HCT116 (cell line): ENCODE data around the gene OR5H1. TPM values are rescaled to one million over a fixed set of nuclear protein-coding genes. Genes with fewer than 3 reads are reported as not detected.

Experiments used
- ATAC-seq: fragments of 200-7000 bp; cut with Tn5 transposase; 2 replicates; pipeline ENCODE4 v1.9.1; 2020; ENCODE audit warnings: mild to moderate bottlenecking, moderate library complexity
- BruUV-seq: library from RNA; stranded (reverse); fragments of 400-500 nt; replicated peaks from 2 replicates; lab custom pipeline; 2021; lab: Mats Ljungman, UMichigan
- CTCF ChIA-PET: fragments of 300-600 bp; sonication (Branson Sonifier 250); formaldehyde crosslinking; loops from one replicate; lab custom pipeline; 2021; ENCODE audit warnings: antibody characterized with exemption; lab: Charles Lee
- POLR2A ChIA-PET: fragments of 300-600, 350-600 bp; sonication (Branson Sonifier 250); formaldehyde crosslinking; loops from one replicate; lab custom pipeline; 2021; ENCODE audit warnings: antibody characterized with exemption; lab: Charles Lee
- RAD21 ChIA-PET, 2 experiments: fragments of 300-600 bp; sonication (Branson Sonifier 250); formaldehyde crosslinking; loops; one replicate each; lab custom pipeline; 2023; ENCODE audit warnings: low total read pairs in 2 of 2; ENCODE audit not compliant: uncharacterized antibody in 2 of 2, unreplicated experiment in 2 of 2, low non-redundant PET in 1 of 2; lab: Charles Lee
- DNase-seq: peaks from one replicate; pipeline ENCODE4 v3.0.0-alpha.2; 2010; ENCODE audit warnings: low read depth, low spot score
- H2AFZ ChIP-seq: fragments of 200-600 bp; shearing (Covaris generic), sonication (generic); 2 replicates; pipeline ENCODE4 v1.6.1; 2017; ENCODE audit warnings: low read depth, mixed run types, mixed read lengths, antibody characterized with exemption, low read length; ENCODE audit not compliant: poor library complexity, severe bottlenecking
- H3K27ac ChIP-seq: 2 replicates; pipeline ENCODE4 v1.5.1; 2012; ENCODE audit warnings: low read depth, low read length
- H3K27me3 ChIP-seq: fragments of 200-600 bp; sonication (generic); 2 replicates; pipeline ENCODE4 v1.6.1; 2016; ENCODE audit warnings: mixed run types, low read length, mixed read lengths; ENCODE audit not compliant: insufficient read depth
- H3K36me3 ChIP-seq, 2 experiments: fragments of 200-500 bp in 1 of 2; fragments of 200-600 bp in 1 of 2; sonication (Bioruptor generic) in 1 of 2; sonication (generic) in 1 of 2; 2 replicates each; pipeline versions ENCODE4 v1.5.1 to v1.6.1; 2014 to 2016; ENCODE audit warnings: low read length in 2 of 2, inconsistent platforms in 1 of 2, mixed read lengths in 1 of 2, mixed run types in 1 of 2; ENCODE audit not compliant: insufficient read depth in 2 of 2, control insufficient read depth in 1 of 2
- H3K4me1 ChIP-seq, 2 experiments: fragments of 200-600 bp in 1 of 2; sonication (generic) in 1 of 2; 2 replicates each; pipeline versions ENCODE4 v1.5.1 to v1.6.1; 2012 to 2017; ENCODE audit warnings: low read length in 2 of 2, inconsistent platforms in 1 of 2, mild to moderate bottlenecking in 1 of 2, mixed read lengths in 1 of 2, mixed run types in 1 of 2, moderate library complexity in 1 of 2; ENCODE audit not compliant: insufficient read depth in 2 of 2, control insufficient read depth in 1 of 2
- H3K4me2 ChIP-seq: fragments of 200-600 bp; sonication (generic); 2 replicates; pipeline ENCODE4 v1.6.1; 2017; ENCODE audit warnings: mixed run types, low read length, mixed read lengths
- H3K4me3 ChIP-seq, 2 experiments: fragments of 200-600 bp in 1 of 2; sonication (generic) in 1 of 2; replicated peaks in 1 of 2; 2 replicates each; pipeline ENCODE4 v1.5.1; 2011 to 2016; ENCODE audit warnings: low read length in 2 of 2, control low read depth in 1 of 2, low read depth in 1 of 2, mild to moderate bottlenecking in 1 of 2, mixed read lengths in 1 of 2, mixed run types in 1 of 2
- H3K79me2 ChIP-seq: fragments of 200-600 bp; sonication (generic); 2 replicates; pipeline ENCODE4 v1.6.1; 2017; ENCODE audit warnings: mild to moderate bottlenecking, mixed run types, low read length, moderate library complexity, mixed read lengths; ENCODE audit not compliant: insufficient read depth
- H3K9ac ChIP-seq: fragments of 200-600 bp; sonication (generic); 2 replicates; pipeline ENCODE4 v1.6.1; 2016; ENCODE audit warnings: low read length, mixed read lengths
- H3K9me2 ChIP-seq: fragments of 200-600 bp; sonication (generic), shearing (Covaris generic); 2 replicates; pipeline ENCODE4 v1.6.1; 2017; ENCODE audit warnings: mixed run types, mild to moderate bottlenecking, moderate library complexity; ENCODE audit not compliant: insufficient read depth
- H3K9me3 ChIP-seq, 2 experiments: fragments of 200-500 bp in 1 of 2; fragments of 200-600 bp in 1 of 2; sonication (Bioruptor generic) in 1 of 2; sonication (generic) in 1 of 2; 2 replicates each; pipeline ENCODE4 v1.6.1; 2014 to 2017; ENCODE audit warnings: low read length in 2 of 2, mixed read lengths in 2 of 2, inconsistent platforms in 1 of 2, low read depth in 1 of 2, mild to moderate bottlenecking in 1 of 2, mixed run types in 1 of 2, moderate library complexity in 1 of 2; ENCODE audit not compliant: control insufficient read depth in 1 of 2, insufficient read depth in 1 of 2
- H4K20me1 ChIP-seq: fragments of 200-600 bp; sonication (generic), shearing (Covaris generic); 2 replicates; pipeline ENCODE4 v1.6.1; 2017; ENCODE audit warnings: mixed run types, mild to moderate bottlenecking, moderate library complexity; ENCODE audit not compliant: insufficient read depth
- CBX3 ChIP-seq: IDR thresholded peaks from 2 replicates; pipeline ENCODE4 v1.6.1; 2012; ENCODE audit warnings: low read depth
- CEBPB ChIP-seq: IDR thresholded peaks from 2 replicates; pipeline ENCODE4 v1.6.1; 2012; ENCODE audit warnings: low read depth
- EGR1 ChIP-seq: IDR thresholded peaks from 2 replicates; pipeline ENCODE4 v1.6.1; 2012; ENCODE audit warnings: low read depth
- ELF1 ChIP-seq: IDR thresholded peaks from 2 replicates; pipeline ENCODE4 v1.6.1; 2012; ENCODE audit warnings: low read depth, borderline replicate concordance
- EZH2 ChIP-seq: fragments of 200-600 bp; sonication (generic); IDR thresholded peaks from 2 replicates; pipeline ENCODE4 v1.6.1; 2017; ENCODE audit warnings: antibody characterized with exemption, mixed run types
- FOSL1 ChIP-seq: IDR thresholded peaks from 2 replicates; pipeline ENCODE4 v1.6.1; 2012; ENCODE audit warnings: low read depth
- JUND ChIP-seq: IDR thresholded peaks from 2 replicates; pipeline ENCODE4 v1.6.1; 2012
- POLR2A ChIP-seq: IDR thresholded peaks from 2 replicates; pipeline ENCODE4 v1.7.0; 2011; ENCODE audit warnings: borderline replicate concordance; ENCODE audit not compliant: insufficient read depth, insufficient read length; ENCODE audit errors: extremely low read depth
- POLR2AphosphoS5 ChIP-seq: IDR thresholded peaks from 2 replicates; pipeline ENCODE4 v1.6.1; 2011; ENCODE audit warnings: mild to moderate bottlenecking, low read depth, low read length, moderate library complexity
- RAD21 ChIP-seq: IDR thresholded peaks from 2 replicates; pipeline ENCODE4 v1.6.1; 2012; ENCODE audit warnings: low read depth, mild to moderate bottlenecking
- SIN3A ChIP-seq: IDR thresholded peaks from 2 replicates; pipeline ENCODE4 v1.6.1; 2012; ENCODE audit warnings: low read depth
- SRF ChIP-seq: IDR thresholded peaks from 2 replicates; pipeline ENCODE4 v1.6.1; 2012; ENCODE audit warnings: low read depth
- TCF7L2 ChIP-seq: IDR thresholded peaks from 2 replicates; pipeline ENCODE4 v1.7.0; 2011; ENCODE audit warnings: borderline replicate concordance, inconsistent platforms; ENCODE audit not compliant: insufficient read depth, insufficient read length; ENCODE audit errors: extremely low read depth
- YY1 ChIP-seq: IDR thresholded peaks from 2 replicates; pipeline ENCODE4 v1.6.1; 2011; ENCODE audit warnings: low read length, low read depth, moderate library complexity, mild to moderate bottlenecking; ENCODE audit not compliant: insufficient replicate concordance; ENCODE audit errors: extremely low read depth
- ZFX ChIP-seq: fragments of 450-650 bp; IDR thresholded peaks from 2 replicates; pipeline ENCODE4 v1.6.1; 2017
- ZNF274 ChIP-seq: fragments of 200-500 bp; sonication (Bioruptor generic); IDR thresholded peaks from 2 replicates; pipeline ENCODE4 v1.6.1; 2014; ENCODE audit warnings: mild to moderate bottlenecking, low read depth, low read length, inconsistent platforms
- intact Hi-C: fragments of 100-400 bp; cut with micrococcal nuclease; formaldehyde crosslinking; loops from 2 replicates; pipeline ENCODE4 v1.10.0; 2022
- total RNA-seq: library from RNA; stranded (reverse); gene quantifications from one replicate; pipeline ENCODE4 v1.2.1, GENCODE V29; 2021; ENCODE audit not compliant: unreplicated experiment
- TF ChIP-seq, protein P1 (sequence below), 3 experiments: fragments of 200-600 bp in 1 of 3; sonication (generic) in 1 of 3; IDR thresholded peaks in 2 of 3; conservative IDR thresholded peaks in 1 of 3; 2 replicates each; pipeline ENCODE4 v1.5.1; 2012 to 2017; ENCODE audit warnings: low read depth in 2 of 3, low read length in 2 of 3, antibody characterized with exemption in 1 of 3, borderline replicate concordance in 1 of 3, control low read depth in 1 of 3, mild to moderate bottlenecking in 1 of 3, mixed read lengths in 1 of 3, mixed run types in 1 of 3, moderate library complexity in 1 of 3; ENCODE audit not compliant: insufficient read depth in 1 of 3
- TF ChIP-seq, protein P2 (sequence below): IDR thresholded peaks from 2 replicates; pipeline ENCODE4 v1.6.1; 2012
- TF ChIP-seq, protein P3 (sequence below): IDR thresholded peaks from 2 replicates; pipeline ENCODE4 v1.6.1; 2012; ENCODE audit warnings: low read depth
- TF ChIP-seq, protein P4 (sequence below): IDR thresholded peaks from 2 replicates; pipeline ENCODE4 v1.6.1; 2011; ENCODE audit warnings: mild to moderate bottlenecking, low read length, moderate library complexity; ENCODE audit not compliant: insufficient replicate concordance; ENCODE audit errors: extremely low read depth

OR5H1 gene
- total RNA-seq, 1 experiment from 2014 or later, result not detected

DNA sequence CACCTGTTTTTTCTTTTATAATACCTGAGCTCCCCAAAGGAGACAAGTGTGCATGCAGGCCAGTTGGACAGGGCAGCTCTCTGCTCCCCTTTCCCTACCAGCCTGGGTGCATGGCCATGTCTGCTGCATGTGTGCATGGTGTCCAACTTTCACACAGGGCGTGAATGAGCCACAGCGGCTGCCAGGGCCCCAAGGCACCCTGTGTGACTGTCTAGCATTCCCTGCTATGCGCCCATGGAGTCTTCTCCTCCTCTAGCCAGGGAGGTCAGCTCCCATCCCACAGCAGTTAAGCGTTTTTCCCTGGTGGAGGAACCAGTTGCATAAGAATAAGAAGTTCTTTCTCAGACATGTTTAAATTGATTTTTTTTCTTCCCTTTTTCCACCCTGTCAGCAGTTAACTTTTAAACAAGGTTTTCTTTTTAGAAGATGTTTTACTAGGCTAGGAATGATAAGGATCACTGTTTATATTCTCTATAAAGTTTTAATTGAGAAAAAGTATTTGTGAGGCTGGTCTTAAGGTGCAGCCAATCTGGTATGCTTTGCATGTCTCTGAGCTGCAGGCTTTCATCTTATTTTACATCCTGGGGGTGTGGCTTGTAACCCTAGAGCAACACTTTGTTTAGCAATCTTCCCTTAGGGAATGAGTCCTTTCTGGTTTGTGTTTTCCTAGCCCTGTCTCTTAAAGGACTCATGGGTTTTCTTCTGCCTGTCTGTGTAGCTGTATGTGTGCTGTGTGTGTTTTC lies 20.5 kb upstream of the OR5H1 start:
- H2AFZ ChIP-seq, result no peak overlapping the region
- H3K4me2 ChIP-seq, result no peak overlapping the region
- ChIA-PET RAD21 (no interaction called here), POLR2A (no interaction called here), CTCF (no interaction called here)
- H3K27ac ChIP-seq, result no peak overlapping the region
- no TSS peak for BruUV-seq
- H3K4me3 ChIP-seq, result no peak overlapping the region
- no peaks in the 10 kb centered on the region for H3K27me3 ChIP-seq
- H3K9me3 ChIP-seq, result no peaks in the 10 kb centered on the region
- H4K20me1 ChIP-seq, result no peaks in the 10 kb centered on the region
- ATAC-seq (no peak), DNase-seq (no peak)
- no peaks in the 10 kb centered on the region for H3K4me1 ChIP-seq
- H3K9me2 ChIP-seq, result no peaks in the 10 kb centered on the region
- intact Hi-C loops, result no loop called here
- H3K79me2 ChIP-seq, result no peaks in the 10 kb centered on the region
- H3K36me3 ChIP-seq, result no peaks in the 10 kb centered on the region
- no peak for TF ChIP-seq TCF7L2
- no peak for TF ChIP-seq FOSL1
- no peak for TF ChIP-seq ELF1
- no peak for TF ChIP-seq CBX3
- TF ChIP-seq, protein P1, sequence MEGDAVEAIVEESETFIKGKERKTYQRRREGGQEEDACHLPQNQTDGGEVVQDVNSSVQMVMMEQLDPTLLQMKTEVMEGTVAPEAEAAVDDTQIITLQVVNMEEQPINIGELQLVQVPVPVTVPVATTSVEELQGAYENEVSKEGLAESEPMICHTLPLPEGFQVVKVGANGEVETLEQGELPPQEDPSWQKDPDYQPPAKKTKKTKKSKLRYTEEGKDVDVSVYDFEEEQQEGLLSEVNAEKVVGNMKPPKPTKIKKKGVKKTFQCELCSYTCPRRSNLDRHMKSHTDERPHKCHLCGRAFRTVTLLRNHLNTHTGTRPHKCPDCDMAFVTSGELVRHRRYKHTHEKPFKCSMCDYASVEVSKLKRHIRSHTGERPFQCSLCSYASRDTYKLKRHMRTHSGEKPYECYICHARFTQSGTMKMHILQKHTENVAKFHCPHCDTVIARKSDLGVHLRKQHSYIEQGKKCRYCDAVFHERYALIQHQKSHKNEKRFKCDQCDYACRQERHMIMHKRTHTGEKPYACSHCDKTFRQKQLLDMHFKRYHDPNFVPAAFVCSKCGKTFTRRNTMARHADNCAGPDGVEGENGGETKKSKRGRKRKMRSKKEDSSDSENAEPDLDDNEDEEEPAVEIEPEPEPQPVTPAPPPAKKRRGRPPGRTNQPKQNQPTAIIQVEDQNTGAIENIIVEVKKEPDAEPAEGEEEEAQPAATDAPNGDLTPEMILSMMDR (IDR thresholded peaks at IDR 0.05 in 2 of 3, conservative IDR thresholded peaks at IDR 0.05 in 1 of 3; ENCODE audit: borderline replicate concordance in 1 of 3, insufficient read depth in 1 of 3, low read depth in 2 of 3, low read length in 2 of 3), result no peak
- no peak for TF ChIP-seq EGR1
- TF ChIP-seq CEBPB, result no peak
- no peak for TF ChIP-seq YY1
- no peak for TF ChIP-seq ZFX
- TF ChIP-seq, protein P2, sequence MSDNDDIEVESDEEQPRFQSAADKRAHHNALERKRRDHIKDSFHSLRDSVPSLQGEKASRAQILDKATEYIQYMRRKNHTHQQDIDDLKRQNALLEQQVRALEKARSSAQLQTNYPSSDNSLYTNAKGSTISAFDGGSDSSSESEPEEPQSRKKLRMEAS, result no peak
- TF ChIP-seq, protein P3, sequence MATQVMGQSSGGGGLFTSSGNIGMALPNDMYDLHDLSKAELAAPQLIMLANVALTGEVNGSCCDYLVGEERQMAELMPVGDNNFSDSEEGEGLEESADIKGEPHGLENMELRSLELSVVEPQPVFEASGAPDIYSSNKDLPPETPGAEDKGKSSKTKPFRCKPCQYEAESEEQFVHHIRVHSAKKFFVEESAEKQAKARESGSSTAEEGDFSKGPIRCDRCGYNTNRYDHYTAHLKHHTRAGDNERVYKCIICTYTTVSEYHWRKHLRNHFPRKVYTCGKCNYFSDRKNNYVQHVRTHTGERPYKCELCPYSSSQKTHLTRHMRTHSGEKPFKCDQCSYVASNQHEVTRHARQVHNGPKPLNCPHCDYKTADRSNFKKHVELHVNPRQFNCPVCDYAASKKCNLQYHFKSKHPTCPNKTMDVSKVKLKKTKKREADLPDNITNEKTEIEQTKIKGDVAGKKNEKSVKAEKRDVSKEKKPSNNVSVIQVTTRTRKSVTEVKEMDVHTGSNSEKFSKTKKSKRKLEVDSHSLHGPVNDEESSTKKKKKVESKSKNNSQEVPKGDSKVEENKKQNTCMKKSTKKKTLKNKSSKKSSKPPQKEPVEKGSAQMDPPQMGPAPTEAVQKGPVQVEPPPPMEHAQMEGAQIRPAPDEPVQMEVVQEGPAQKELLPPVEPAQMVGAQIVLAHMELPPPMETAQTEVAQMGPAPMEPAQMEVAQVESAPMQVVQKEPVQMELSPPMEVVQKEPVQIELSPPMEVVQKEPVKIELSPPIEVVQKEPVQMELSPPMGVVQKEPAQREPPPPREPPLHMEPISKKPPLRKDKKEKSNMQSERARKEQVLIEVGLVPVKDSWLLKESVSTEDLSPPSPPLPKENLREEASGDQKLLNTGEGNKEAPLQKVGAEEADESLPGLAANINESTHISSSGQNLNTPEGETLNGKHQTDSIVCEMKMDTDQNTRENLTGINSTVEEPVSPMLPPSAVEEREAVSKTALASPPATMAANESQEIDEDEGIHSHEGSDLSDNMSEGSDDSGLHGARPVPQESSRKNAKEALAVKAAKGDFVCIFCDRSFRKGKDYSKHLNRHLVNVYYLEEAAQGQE, result no peak
- TF ChIP-seq EZH2, result no peak
- TF ChIP-seq JUND, result no peak
- TF ChIP-seq ZNF274, result no peak
- TF ChIP-seq SRF, result no peak
- TF ChIP-seq RAD21, result no peak
- no peak for TF ChIP-seq POLR2AphosphoS5
- no peak for TF ChIP-seq SIN3A
- TF ChIP-seq, protein P4, sequence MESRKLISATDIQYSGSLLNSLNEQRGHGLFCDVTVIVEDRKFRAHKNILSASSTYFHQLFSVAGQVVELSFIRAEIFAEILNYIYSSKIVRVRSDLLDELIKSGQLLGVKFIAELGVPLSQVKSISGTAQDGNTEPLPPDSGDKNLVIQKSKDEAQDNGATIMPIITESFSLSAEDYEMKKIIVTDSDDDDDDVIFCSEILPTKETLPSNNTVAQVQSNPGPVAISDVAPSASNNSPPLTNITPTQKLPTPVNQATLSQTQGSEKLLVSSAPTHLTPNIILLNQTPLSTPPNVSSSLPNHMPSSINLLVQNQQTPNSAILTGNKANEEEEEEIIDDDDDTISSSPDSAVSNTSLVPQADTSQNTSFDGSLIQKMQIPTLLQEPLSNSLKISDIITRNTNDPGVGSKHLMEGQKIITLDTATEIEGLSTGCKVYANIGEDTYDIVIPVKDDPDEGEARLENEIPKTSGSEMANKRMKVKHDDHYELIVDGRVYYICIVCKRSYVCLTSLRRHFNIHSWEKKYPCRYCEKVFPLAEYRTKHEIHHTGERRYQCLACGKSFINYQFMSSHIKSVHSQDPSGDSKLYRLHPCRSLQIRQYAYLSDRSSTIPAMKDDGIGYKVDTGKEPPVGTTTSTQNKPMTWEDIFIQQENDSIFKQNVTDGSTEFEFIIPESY, result no peak
- TF ChIP-seq POLR2A, result no peak
- H3K9ac ChIP-seq, result no peak overlapping the region
